ENCODE measurements around the gene KCNMB3. TPM values are rescaled to one million over a fixed set of nuclear protein-coding genes. Genes with fewer than 3 reads are reported as not detected.

The KCNMB3 gene
- total and polyA plus RNA-seq, 2 of the 13 experiments (the other 11 are each of a cell fraction or from before 2014, with no cell fraction given) = 4.3 to 7.1 TPM

GRCh38 chr3:179281825-179282224 is 30.9 kb upstream of the KCNMB3 start (continued):
- no peak for TF ChIP-seq E2F5 (CRISPR knock-in tag; conservative IDR thresholded peaks at IDR 0.05)
- TF ChIP-seq SRSF1 (optimal IDR thresholded peaks at IDR 0.05; ENCODE audit: low read depth, low read length) = no peak

GRCh38 chr3:179279837-179280236 is 28.9 kb upstream of the KCNMB3 start:
- Histone ChIP-seq H3K27ac (ENCODE audit: extremely low read length, insufficient read depth, low read length) (no peak overlapping the region), H3K79me2 (ENCODE audit: insufficient read depth, low read length) (no peaks in the 10 kb centered on the region), H2AFZ (ENCODE audit: low read length) (no peak overlapping the region), H3K4me3 (replicated peaks in 1 of 3; ENCODE audit: insufficient read depth in 1 of 3, low read depth in 2 of 3, low read length in 3 of 3) (no peak overlapping the region), H3K36me3 (replicated peaks in 1 of 2; ENCODE audit: control insufficient read depth in 1 of 2, insufficient read depth in 2 of 2, low read length in 2 of 2) (no peaks in the 10 kb centered on the region), H3K4me1 (ENCODE audit: insufficient read depth, low read length) (no peaks in the 10 kb centered on the region; the same call in 1 of the 2 replicates), H3K9me3 (ENCODE audit: low read length) (no peaks in the 10 kb centered on the region), H3K27me3 (ENCODE audit: control insufficient read depth in 1 of 2, insufficient read depth in 2 of 2, low read length in 2 of 2) (no peaks in the 10 kb centered on the region; a peak in 1 of 5 replicates), H3K4me2 (ENCODE audit: low read depth, low read length) (no peak overlapping the region), H3K9ac (ENCODE audit: insufficient read depth, low read depth, low read length) (no peak overlapping the region), H4K20me1 (ENCODE audit: insufficient read depth, low read length) (no peaks in the 10 kb centered on the region)
- ChIA-PET POLR2A (interaction anchor here (1.0 kb wide), 1 partner anchor 19 kb away, joined by 3 read pairs; no protein-coding TSS in a partner anchor), CTCF (ENCODE audit: low intra/inter-chr PET ratio, low total read pairs) (no interaction called here)
- DNase-seq (ENCODE audit: low spot score) (no peak), FAIRE-seq (no peak), ATAC-seq (no peak)
- intact Hi-C loops (cut with micrococcal nuclease; ENCODE audit: unreplicated experiment) (no loop called here), in situ Hi-C loops (cut with HindIII; ENCODE audit: extremely low pct_ligation_motif_present, low pct_unique_long_range_greater_than_20kb) (no loop called here)
- no TSS peak for BruUV-seq (replicated peaks)
- TF ChIP-seq MAFK (conservative IDR thresholded peaks at IDR 0.05 in 1 of 2, IDR thresholded peaks at IDR 0.05 in 1 of 2; ENCODE audit: low read length in 2 of 2) (peak; percentile 92 to 96), SOX13 (IDR thresholded peaks at IDR 0.05) (no peak), SOX13 (CRISPR knock-in tag; conservative IDR thresholded peaks at IDR 0.05 in 1 of 2, IDR thresholded peaks at IDR 0.05 in 1 of 2) (no peak), MAFF (IDR thresholded peaks at IDR 0.05; ENCODE audit: low read depth, low read length) (peak; percentile 95), MXI1 (IDR thresholded peaks at IDR 0.05; ENCODE audit: borderline replicate concordance, low read depth, low read length) (no peak), PHF8 (CRISPR knock-in tag; IDR thresholded peaks at IDR 0.05) (no peak), ZNF660 (CRISPR knock-in tag; IDR thresholded peaks at IDR 0.05; ENCODE audit: borderline replicate concordance, low read depth) (no peak), REST (IDR thresholded peaks at IDR 0.05; ENCODE audit: borderline replicate concordance in 1 of 2, low read depth in 1 of 2, low read length in 2 of 2) (no peak)
- 88% methylated on average over 1 of the region's 1 CpG for WGBS (ENCODE audit: low lambda C conversion rate)

Data from HepG2 (cell line).